Neural crest cell (in vitro differentiated cells): ENCODE results near the gene AKR1C2. TPM values are rescaled to one million over a fixed set of nuclear protein-coding genes. Genes with fewer than 3 reads are reported as not detected.

ENCODE experiments used
- DNase-seq: peaks from one replicate; pipeline ENCODE4 v3.0.0; 2021; ENCODE audit warnings: low read depth, mixed read lengths, low spot score
- H3K27ac Mint-ChIP-seq: one replicate; pipeline ENCODE4 v1.8.0; 2021; ENCODE audit warnings: mild to moderate bottlenecking, mixed read lengths; ENCODE audit not compliant: unreplicated experiment
- H3K27me3 Mint-ChIP-seq: 2 replicates; pipeline ENCODE4 v1.8.0; 2021; ENCODE audit warnings: low read depth, mild to moderate bottlenecking, mixed read lengths
- H3K36me3 Mint-ChIP-seq: 2 replicates; pipeline ENCODE4 v1.8.0; 2021; ENCODE audit warnings: low read depth, mild to moderate bottlenecking, mixed read lengths
- H3K4me1 Mint-ChIP-seq: 2 replicates; pipeline ENCODE4 v1.8.0; 2021; ENCODE audit warnings: mixed read lengths
- H3K4me3 Mint-ChIP-seq: one replicate; pipeline ENCODE4 v1.8.0; 2021; ENCODE audit warnings: mild to moderate bottlenecking, mixed read lengths
- H3K9me3 Mint-ChIP-seq: 2 replicates; pipeline ENCODE4 v1.8.0; 2021; ENCODE audit warnings: mixed read lengths
- CTCF ChIP-seq: fragments of 200-600 bp; sonication (generic); conservative IDR thresholded peaks from 2 replicates; pipeline ENCODE4 v1.5.0; 2021; ENCODE audit warnings: antibody characterized with exemption, mild to moderate bottlenecking
- total RNA-seq: library from RNA; stranded (reverse); gene quantifications from 2 replicates; pipeline ENCODE4 v1.2.1, GENCODE V29; 2021

Gene AKR1C2
- total RNA-seq, 1 donor from 2014 or later: 3.9 TPM

DNA sequence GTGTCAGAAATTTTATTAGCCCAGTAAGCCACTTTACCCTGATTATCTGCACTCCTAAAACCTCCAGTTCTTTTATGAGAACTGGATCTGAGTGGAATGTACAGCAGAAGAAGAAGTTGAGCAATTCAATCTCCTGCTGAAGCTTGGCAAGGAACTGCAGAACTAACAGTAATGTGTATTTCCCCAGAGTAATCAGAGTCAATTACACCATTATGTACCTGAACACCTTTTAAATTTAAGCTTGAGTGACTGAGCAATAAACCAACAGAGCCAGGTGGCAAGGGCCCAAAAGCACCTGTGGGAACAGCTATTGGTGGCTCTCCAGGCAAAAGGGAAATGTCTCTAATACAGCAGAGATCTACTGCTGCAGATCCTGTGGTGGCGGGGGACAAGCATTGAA, 40.1 kb upstream of the AKR1C2 start:
- Mint-ChIP-seq H3K9me3 (peaks cover 15% of the 10 kb centered on the region), H3K4me3 (no peak overlapping the region), H3K4me1 (no peaks in the 10 kb centered on the region), H3K27ac (peak overlapping the region; percentile 85), H3K27me3 (no peaks in the 10 kb centered on the region), H3K36me3 (peaks cover 2% of the 10 kb centered on the region)
- DNase-seq: no peak
- no peak for TF ChIP-seq CTCF

GRCh38 chr10:5042922-5043321, 39.3 kb upstream of the AKR1C2 start:
- peaks cover 15% of the 10 kb centered on the region for H3K9me3 Mint-ChIP-seq
- peaks cover 2% of the 10 kb centered on the region for H3K36me3 Mint-ChIP-seq
- no peak for TF ChIP-seq CTCF
- H3K4me3 Mint-ChIP-seq: no peak overlapping the region
- no peaks in the 10 kb centered on the region for H3K27me3 Mint-ChIP-seq
- no peak for DNase-seq
- H3K27ac Mint-ChIP-seq: no peak overlapping the region
- H3K4me1 Mint-ChIP-seq: no peaks in the 10 kb centered on the region

DNA sequence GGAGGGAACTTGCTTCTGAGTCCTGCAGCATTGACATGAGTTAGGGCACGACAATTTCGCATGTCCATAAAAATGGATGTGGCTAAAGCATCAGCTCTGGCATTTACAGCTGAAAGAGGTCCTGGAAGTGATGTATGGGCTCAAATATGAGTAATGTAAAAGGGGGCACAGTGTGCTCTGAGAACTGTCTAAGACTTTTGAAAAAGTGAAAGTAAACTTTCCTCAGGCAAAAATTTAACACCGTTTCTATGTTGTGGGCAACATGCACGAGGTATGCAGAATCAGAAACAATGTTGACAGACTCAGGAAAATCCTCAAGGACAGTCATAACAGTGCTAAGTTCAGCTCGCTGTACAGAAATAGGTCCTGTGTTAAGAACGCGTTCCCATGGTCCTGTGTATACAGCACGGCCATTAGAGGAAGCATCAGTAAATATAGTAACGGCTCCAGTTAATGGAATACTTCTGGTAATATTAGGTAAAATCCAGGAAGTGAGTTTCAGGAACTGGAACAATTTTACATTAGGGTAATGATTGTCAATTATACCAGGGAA, 37.9 kb upstream of the AKR1C2 start:
- Mint-ChIP-seq H3K36me3 (peaks cover 2% of the 10 kb centered on the region), H3K9me3 (peaks cover 17% of the 10 kb centered on the region), H3K4me1 (no peaks in the 10 kb centered on the region), H3K27ac (no peak overlapping the region), H3K4me3 (no peak overlapping the region), H3K27me3 (no peaks in the 10 kb centered on the region)
- no peak for DNase-seq
- TF ChIP-seq CTCF: no peak

DNA sequence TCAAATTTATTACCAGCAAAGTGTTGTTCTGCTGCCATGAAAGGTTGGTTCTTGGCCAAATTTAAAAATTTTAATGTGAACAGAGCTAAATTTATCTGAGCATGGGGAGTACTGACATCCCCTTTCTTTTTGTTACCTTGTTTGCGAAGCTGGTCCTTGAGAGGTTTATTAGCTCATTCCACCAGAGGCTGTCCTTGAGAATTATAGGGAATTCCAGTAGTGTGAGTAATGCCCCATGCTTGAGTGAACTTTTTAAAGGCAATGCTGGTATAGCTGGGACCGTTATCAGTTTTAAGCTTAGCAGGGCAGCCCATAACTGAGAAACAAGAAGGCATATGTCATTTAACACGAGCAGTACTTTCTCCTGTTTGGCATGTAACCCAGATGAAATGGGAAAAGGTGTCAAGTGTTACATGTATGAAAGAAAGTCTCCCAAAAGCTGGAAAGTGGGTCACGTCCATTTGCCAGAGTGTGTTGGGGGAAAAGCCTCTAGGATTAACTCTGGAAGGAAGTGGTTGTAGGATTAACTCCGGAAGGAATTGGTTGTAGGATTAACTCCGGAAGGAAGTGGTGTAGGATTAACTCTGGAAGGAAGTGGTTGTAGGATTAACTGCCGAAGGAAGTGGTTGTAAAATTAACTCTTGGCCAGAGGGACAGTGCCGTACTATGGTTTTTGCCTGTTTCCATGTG, 37.3 kb upstream of the AKR1C2 start:
- peaks cover 2% of the 10 kb centered on the region for H3K36me3 Mint-ChIP-seq
- no peak for DNase-seq
- H3K4me3 Mint-ChIP-seq: no peak overlapping the region
- H3K27me3 Mint-ChIP-seq: no peaks in the 10 kb centered on the region
- no peaks in the 10 kb centered on the region for H3K4me1 Mint-ChIP-seq
- H3K27ac Mint-ChIP-seq: no peak overlapping the region
- no peak for TF ChIP-seq CTCF
- peaks cover 17% of the 10 kb centered on the region for H3K9me3 Mint-ChIP-seq

GRCh38 chr10:5040010-5040673, 36.5 kb upstream of the AKR1C2 start:
- Mint-ChIP-seq H3K36me3 (no peaks in the 10 kb centered on the region), H3K4me1 (no peaks in the 10 kb centered on the region), H3K4me3 (no peak overlapping the region), H3K9me3 (peaks cover 21% of the 10 kb centered on the region), H3K27me3 (no peaks in the 10 kb centered on the region), H3K27ac (no peak overlapping the region)
- TF ChIP-seq CTCF: no peak
- DNase-seq: no peak
